Uterus (tissue), 4 donors: ENCODE measurements around the gene ABI2. TPM values are rescaled to one million over a fixed set of nuclear protein-coding genes. Genes with fewer than 3 reads are reported as not detected.
A peak's percentile ranks its signal among the peaks of the same experiment; 100 is the strongest.

Source experiments
- DNase-seq, 2 donors: peaks; one replicate each; pipeline ENCODE4 v3.0.0-alpha.2; 2019 to 2020
- H3K27ac ChIP-seq, 2 donors: fragments of 200-600 bp; sonication (generic); 1 replicate in 1 of 2; 2 replicates in 1 of 2; pipeline ENCODE4 v1.5.1; 2016 to 2018
- H3K27me3 ChIP-seq, 2 donors: fragments of 200-600 bp; sonication (generic); one replicate each; pipeline ENCODE4 v1.5.1; 2018 to 2019; ENCODE audit warnings: control low read depth in 1 of 2
- H3K36me3 ChIP-seq, 2 donors: fragments of 200-600 bp; sonication (generic); one replicate each; pipeline ENCODE4 v1.5.1; 2019; ENCODE audit warnings: control low read depth in 1 of 2
- H3K4me1 ChIP-seq, 2 donors: fragments of 200-600 bp; sonication (generic); one replicate each; pipeline ENCODE4 v1.5.1; 2018 to 2019; ENCODE audit warnings: control low read depth in 1 of 2
- H3K4me3 ChIP-seq, 2 donors: fragments of 200-600 bp; sonication (generic); 1 replicate in 1 of 2; 2 replicates in 1 of 2; pipeline ENCODE4 v1.5.1; 2018 to 2019; ENCODE audit warnings: mild to moderate bottlenecking in 1 of 2
- H3K9me3 ChIP-seq, 2 donors: fragments of 200-600 bp; sonication (generic); one replicate each; pipeline ENCODE4 v1.5.1; 2019; ENCODE audit warnings: control low read depth in 1 of 2
- POLR2A ChIP-seq, 2 donors: fragments of 450-650 bp; IDR thresholded peaks; one replicate each; pipeline ENCODE4 v1.6.1; 2016; ENCODE audit warnings: antibody characterized with exemption in 2 of 2, mild to moderate bottlenecking in 1 of 2, moderate library complexity in 1 of 2
- intact Hi-C: fragments of 100-400 bp; cut with DNase I; formaldehyde crosslinking; loops from one replicate; pipeline ENCODE4 v1.15.1; 2023; ENCODE audit warnings: low total_unique reads
- total RNA-seq, 4 donors: library from RNA; depleted of rRNA in 3 of 4; stranded (reverse); fragments of >200 nt in 3 of 4; gene quantifications; one replicate each; pipeline versions ENCODE4 v1.1.0 to v1.2.4, GENCODE V29; 2014 to 2023
- TF ChIP-seq, protein P1 (sequence below), 4 experiments: fragments of 200-600 bp in 2 of 4; fragments of 450-650 bp in 2 of 4; sonication (generic) in 2 of 4; IDR thresholded peaks; one replicate each; pipeline ENCODE4 v1.5.1; 2016 to 2019; ENCODE audit warnings: antibody characterized with exemption in 4 of 4, mild to moderate bottlenecking in 2 of 4, moderate library complexity in 1 of 4
- donor health status: DM: yes; HTN: yes; CAD: no.

Gene ABI2
- total RNA-seq, 4 donors from 2014 or later, result 29.4 to 102 (median 78.6) TPM

DNA sequence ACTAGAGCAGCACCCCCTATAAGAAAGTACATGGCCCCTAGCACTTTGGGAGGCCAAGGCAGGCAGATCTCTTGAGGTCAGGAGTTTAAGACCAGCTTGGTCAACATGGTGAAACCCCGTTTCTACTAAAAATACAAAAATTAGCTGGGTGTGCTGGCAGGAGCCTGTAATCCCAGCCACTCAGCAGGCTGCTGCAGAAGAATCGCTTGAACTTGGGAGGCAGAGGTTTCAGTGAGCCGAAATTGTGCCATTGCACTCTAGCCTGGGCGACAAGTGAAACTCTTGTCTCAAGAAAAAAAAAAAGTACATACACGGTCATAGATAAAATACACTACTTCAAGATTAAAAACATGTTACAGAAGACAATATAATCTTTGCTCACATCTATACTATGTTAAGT, 143.1 kb downstream of the ABI2 start:
- TF ChIP-seq, protein P1, sequence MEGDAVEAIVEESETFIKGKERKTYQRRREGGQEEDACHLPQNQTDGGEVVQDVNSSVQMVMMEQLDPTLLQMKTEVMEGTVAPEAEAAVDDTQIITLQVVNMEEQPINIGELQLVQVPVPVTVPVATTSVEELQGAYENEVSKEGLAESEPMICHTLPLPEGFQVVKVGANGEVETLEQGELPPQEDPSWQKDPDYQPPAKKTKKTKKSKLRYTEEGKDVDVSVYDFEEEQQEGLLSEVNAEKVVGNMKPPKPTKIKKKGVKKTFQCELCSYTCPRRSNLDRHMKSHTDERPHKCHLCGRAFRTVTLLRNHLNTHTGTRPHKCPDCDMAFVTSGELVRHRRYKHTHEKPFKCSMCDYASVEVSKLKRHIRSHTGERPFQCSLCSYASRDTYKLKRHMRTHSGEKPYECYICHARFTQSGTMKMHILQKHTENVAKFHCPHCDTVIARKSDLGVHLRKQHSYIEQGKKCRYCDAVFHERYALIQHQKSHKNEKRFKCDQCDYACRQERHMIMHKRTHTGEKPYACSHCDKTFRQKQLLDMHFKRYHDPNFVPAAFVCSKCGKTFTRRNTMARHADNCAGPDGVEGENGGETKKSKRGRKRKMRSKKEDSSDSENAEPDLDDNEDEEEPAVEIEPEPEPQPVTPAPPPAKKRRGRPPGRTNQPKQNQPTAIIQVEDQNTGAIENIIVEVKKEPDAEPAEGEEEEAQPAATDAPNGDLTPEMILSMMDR (IDR thresholded peaks at IDR 0.05), result no peak
- no peak for TF ChIP-seq POLR2A (IDR thresholded peaks at IDR 0.05)
- intact Hi-C loops, result no loop called here
- no peak overlapping the region for H3K27ac ChIP-seq
- H3K27me3 ChIP-seq, result no peaks in the 10 kb centered on the region
- no peaks in the 10 kb centered on the region for H3K36me3 ChIP-seq
- H3K4me3 ChIP-seq, result no peak overlapping the region
- no peak for DNase-seq
- no peaks in the 10 kb centered on the region for H3K9me3 ChIP-seq
- H3K4me1 ChIP-seq, result no peaks in the 10 kb centered on the region

DNA sequence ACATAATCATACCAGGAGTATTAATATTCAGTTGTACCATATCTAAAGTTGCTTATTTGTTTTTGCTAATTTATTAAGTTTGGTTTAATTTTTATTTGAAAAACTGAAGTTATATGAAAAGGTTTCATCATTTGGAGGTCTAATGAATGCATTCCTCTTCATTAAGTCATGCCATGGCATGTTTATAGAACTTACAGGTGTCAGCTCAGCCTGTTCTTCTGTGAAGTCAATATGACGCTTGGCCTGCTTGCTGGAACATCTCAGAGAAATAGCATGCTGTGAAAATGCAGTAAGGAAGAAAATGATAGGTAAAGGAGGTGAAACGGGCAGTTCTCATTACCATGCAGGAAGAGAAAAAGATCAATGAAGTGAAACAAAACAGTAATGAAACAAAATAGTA, 148.7 kb downstream of the ABI2 start:
- H3K27ac ChIP-seq, result no peak overlapping the region
- H3K4me1 ChIP-seq, result no peaks in the 10 kb centered on the region
- no peaks in the 10 kb centered on the region for H3K36me3 ChIP-seq
- H3K27me3 ChIP-seq, result no peaks in the 10 kb centered on the region
- no peak overlapping the region for H3K4me3 ChIP-seq
- no peak for DNase-seq
- H3K9me3 ChIP-seq, result no peaks in the 10 kb centered on the region
- intact Hi-C loops, result no loop called here
- TF ChIP-seq POLR2A (IDR thresholded peaks at IDR 0.05), result no peak
- TF ChIP-seq, protein P1 (IDR thresholded peaks at IDR 0.05), result no peak

DNA sequence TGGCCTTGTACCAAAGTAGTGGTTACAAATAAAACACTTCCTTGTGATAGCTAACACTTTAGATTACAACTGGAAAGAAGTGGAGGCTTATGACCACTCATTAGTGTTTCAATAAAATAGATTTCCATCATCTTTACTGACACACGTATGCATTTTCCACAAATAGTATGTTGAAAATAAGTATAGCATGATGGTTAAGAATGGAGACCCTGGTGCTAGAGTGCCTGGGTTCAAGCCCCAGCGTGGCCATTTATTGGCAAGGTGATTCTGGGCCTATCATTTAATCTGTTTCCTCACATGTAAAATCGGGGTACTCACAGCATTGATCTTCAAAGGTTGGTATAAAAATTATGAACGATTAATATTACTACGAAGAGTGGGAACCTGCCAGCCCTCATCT, 152.4 kb downstream of the ABI2 start:
- Histone ChIP-seq H3K9me3 (no peaks in the 10 kb centered on the region), H3K27me3 (no peaks in the 10 kb centered on the region), H3K36me3 (no peaks in the 10 kb centered on the region), H3K27ac (no peak overlapping the region), H3K4me1 (no peaks in the 10 kb centered on the region), H3K4me3 (no peak overlapping the region)
- TF ChIP-seq, protein P1 (IDR thresholded peaks at IDR 0.05), result no peak
- TF ChIP-seq POLR2A (IDR thresholded peaks at IDR 0.05), result no peak
- DNase-seq, result no peak
- intact Hi-C loops, result no loop called here

DNA sequence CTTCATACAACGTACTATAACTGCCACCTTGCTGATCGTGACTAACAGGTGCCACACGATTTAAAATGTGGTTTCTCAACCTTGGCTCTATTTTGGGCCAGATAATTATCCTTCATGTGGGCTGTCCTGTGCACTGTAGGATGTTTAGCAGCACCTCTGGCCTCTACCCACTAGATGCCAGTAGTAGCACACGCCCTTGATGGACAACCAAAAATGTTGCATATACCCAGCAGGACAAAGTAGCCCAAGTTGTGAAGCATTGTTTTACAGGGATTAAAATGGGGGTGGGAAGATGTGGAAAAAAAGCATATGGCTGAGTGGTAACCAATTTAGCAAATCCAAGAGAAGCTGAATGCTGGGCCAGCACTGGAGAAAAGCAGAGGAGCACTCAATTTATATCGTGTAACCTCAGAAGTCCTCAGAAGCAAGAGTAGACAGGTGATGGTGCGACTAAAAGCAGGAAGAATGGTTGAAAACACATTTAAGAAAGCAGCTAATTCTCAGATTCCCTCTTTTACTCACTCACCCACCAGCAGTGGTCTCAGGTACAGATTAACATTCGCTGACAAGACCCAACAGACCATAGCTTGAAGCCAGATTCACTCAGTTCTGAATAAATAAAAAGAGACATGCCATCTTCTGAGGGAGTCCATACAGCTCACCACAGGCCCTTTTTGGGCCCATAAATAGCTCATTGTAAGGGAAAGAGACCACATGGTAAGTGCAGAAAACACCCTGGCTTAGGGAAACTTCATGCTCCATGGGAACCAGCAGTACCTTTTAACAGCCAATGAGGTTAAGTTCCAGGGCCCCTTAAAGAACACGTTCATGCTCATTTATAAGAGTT, 156.3 kb downstream of the ABI2 start:
- intact Hi-C loops, result no loop called here
- no peak overlapping the region for H3K4me3 ChIP-seq
- no peaks in the 10 kb centered on the region for H3K27me3 ChIP-seq
- TF ChIP-seq, protein P1 (IDR thresholded peaks at IDR 0.05), result peak; percentile 30 to 63 (median 46)
- no peak for TF ChIP-seq POLR2A (IDR thresholded peaks at IDR 0.05)
- peak in 1 of 2 donors; percentile 24 for DNase-seq
- no peaks in the 10 kb centered on the region for H3K36me3 ChIP-seq
- H3K27ac ChIP-seq, result no peak overlapping the region
- no peaks in the 10 kb centered on the region for H3K9me3 ChIP-seq
- no peaks in the 10 kb centered on the region for H3K4me1 ChIP-seq

DNA sequence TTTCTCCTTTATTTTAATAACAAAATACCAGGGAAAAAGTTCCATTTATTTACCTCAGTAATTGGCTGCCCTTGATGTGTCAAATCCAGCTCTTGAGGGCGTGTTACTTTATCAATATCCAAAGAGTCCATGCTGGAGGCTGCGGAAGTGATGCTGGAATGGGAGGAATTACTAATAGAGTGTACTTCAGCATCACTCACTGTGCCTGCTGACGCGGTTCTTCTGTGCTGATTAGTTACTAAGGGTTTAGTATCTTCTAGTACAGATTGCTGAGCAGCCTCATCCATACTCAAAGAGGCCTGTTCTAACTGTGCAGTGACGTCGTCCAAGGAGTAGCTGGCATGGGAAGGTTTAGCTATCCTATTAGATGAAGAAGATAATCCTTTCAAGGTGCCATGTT, 161.3 kb downstream of the ABI2 start:
- intact Hi-C loops, result no loop called here

More for the DNA sequence above, 161.3 kb downstream of the ABI2 start:
- DNase-seq, result no peak
- Histone ChIP-seq H3K9me3 (no peaks in the 10 kb centered on the region), H3K4me3 (no peak overlapping the region), H3K27me3 (no peaks in the 10 kb centered on the region), H3K27ac (no peak overlapping the region), H3K4me1 (no peaks in the 10 kb centered on the region), H3K36me3 (no peaks in the 10 kb centered on the region)
- TF ChIP-seq POLR2A (IDR thresholded peaks at IDR 0.05), result no peak
- TF ChIP-seq, protein P1 (IDR thresholded peaks at IDR 0.05), result no peak
